Fibroblast of villous mesenchyme (primary cell): Measurements from ENCODE around the gene KCNAB2. TPM values are rescaled to one million over a fixed set of nuclear protein-coding genes. Genes with fewer than 3 reads are reported as not detected.

ENCODE experiments used
- DNase-seq: peaks from one replicate; pipeline ENCODE4 v3.0.0-alpha.2; 2010; ENCODE audit warnings: low read depth
- H3K4me3 ChIP-seq: 2 replicates; pipeline ENCODE4 v1.5.1; 2011; ENCODE audit warnings: low read depth, mild to moderate bottlenecking, low read length
- total RNA-seq: library from RNA; depleted of rRNA; stranded (reverse); fragments of >200 nt; gene quantifications from 2 replicates; pipeline ENCODE4 v1.2.3, GENCODE V29; 2012
- TF ChIP-seq, protein P1 (sequence below): IDR thresholded peaks from 2 replicates; pipeline ENCODE4 v1.5.1; 2012; ENCODE audit warnings: low read depth, mild to moderate bottlenecking, low read length; ENCODE audit not compliant: insufficient read depth

The KCNAB2 gene
- total RNA-seq, 1 donor = 2.6 TPM

DNA sequence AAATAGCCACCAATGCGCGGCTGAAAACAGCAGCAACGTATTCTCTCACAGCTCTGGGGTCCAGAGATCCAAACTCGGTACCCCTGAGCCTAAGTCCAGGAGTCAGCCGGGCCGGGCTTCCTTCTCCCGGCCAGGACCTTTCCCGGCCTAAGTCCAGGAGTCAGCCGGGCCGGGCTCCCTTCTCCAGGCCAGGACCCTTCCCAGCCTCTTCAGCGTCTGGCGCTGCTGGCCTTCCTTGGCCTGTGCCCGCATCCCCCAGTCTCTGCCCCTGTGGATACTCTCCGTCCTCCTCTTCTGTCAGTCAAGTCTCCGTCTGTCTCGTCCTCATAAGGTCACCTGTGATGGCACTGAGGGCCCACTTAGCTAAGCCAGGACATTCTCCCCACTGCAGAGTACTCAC, 32.2 kb downstream of the KCNAB2 start:
- DNase-seq = no peak
- no peak overlapping the region for H3K4me3 ChIP-seq
- TF ChIP-seq, protein P1, sequence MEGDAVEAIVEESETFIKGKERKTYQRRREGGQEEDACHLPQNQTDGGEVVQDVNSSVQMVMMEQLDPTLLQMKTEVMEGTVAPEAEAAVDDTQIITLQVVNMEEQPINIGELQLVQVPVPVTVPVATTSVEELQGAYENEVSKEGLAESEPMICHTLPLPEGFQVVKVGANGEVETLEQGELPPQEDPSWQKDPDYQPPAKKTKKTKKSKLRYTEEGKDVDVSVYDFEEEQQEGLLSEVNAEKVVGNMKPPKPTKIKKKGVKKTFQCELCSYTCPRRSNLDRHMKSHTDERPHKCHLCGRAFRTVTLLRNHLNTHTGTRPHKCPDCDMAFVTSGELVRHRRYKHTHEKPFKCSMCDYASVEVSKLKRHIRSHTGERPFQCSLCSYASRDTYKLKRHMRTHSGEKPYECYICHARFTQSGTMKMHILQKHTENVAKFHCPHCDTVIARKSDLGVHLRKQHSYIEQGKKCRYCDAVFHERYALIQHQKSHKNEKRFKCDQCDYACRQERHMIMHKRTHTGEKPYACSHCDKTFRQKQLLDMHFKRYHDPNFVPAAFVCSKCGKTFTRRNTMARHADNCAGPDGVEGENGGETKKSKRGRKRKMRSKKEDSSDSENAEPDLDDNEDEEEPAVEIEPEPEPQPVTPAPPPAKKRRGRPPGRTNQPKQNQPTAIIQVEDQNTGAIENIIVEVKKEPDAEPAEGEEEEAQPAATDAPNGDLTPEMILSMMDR = no peak

DNA sequence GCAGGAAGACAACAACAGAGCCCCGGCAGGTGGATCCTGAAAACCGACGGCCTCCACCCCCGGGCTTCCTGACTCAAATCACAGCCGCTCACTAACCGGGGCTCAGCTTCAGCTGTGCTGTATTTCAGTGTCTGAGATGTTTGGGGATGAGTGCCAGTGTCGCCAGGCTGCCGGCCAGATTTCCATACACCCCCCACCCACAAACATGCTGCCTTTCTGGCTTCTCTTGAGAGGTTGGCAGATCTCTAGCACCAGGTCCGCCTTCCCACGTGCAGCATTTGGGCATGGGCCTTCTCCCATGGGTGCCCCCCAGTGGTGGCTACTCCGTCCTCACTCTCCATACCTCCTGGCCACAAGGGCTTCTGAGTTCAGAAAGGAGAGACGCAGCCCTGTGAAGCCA, 34.8 kb downstream of the KCNAB2 start:
- no peak overlapping the region for H3K4me3 ChIP-seq
- TF ChIP-seq, protein P1 = peak; percentile 11
- DNase-seq = no peak

DNA sequence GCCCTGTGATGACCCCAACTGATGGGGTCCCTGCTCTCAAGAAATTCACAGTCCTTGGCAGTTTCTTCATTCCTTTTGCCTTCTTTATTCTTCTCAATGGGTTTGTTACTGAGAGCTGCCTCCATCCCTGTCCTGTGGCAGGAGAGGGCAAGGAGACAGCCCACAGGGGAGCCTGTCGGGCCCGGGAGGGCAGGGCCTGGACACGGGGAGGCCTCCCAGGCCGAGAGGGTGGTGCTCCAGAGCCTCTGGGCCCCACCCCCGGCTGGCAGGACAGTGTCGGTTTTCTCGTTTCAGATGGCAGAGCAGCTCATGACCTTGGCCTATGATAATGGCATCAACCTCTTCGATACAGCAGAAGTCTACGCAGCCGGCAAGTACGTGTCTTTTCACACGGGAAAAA, 36.2 kb downstream of the KCNAB2 start:
- TF ChIP-seq, protein P1 = no peak
- H3K4me3 ChIP-seq = no peak overlapping the region
- DNase-seq = no peak

DNA sequence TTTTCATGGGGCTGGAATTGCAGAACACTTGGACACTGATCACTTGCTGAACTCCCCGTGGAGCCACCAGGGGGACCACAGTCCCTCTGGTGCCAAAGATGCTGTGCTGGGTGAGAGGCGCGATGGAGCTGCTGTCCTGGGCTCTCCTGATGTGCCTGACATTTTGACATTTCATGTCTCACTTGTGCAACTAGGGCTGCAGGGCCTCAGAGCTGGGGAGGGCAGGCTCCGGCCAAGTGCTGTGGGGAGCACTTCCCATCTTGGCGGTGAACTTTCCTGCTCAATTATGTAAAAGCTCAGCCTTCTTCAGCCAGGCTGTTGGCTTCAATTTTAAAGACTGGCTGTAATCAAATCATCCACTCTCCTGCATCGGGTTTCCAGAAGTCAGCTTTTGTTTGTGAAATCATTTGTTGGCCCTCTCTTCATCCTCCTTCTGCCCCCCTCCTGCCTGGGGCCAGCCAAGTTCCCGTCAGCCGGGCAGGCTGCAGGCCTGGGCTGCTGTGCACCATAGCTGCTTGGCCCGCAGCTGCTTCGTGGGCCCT, 36.8 kb downstream of the KCNAB2 start:
- DNase-seq = peak; percentile 13
- no peak overlapping the region for H3K4me3 ChIP-seq
- TF ChIP-seq, protein P1 = peak; percentile 43

DNA sequence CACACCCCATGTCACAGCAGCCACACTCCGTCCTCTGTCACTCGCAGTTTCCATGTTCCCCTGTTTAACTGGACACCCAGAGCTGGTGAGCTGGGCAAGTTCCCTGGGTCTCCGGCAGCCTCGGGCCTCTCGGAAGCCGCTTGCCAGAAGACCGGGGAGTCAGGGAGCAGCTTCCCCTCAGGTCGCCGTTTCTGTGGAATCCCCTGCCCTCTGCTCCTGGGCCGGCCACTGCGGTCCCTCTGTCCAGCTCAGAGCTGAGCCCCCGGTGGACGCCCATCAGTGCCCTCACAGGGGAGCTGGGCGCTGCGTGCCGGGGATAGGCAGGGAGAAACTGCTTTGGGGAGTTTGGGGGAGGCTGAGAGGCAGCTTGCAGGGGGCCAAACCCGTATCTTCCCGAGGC, 37.7 kb downstream of the KCNAB2 start:
- TF ChIP-seq, protein P1 = no peak

DNA sequence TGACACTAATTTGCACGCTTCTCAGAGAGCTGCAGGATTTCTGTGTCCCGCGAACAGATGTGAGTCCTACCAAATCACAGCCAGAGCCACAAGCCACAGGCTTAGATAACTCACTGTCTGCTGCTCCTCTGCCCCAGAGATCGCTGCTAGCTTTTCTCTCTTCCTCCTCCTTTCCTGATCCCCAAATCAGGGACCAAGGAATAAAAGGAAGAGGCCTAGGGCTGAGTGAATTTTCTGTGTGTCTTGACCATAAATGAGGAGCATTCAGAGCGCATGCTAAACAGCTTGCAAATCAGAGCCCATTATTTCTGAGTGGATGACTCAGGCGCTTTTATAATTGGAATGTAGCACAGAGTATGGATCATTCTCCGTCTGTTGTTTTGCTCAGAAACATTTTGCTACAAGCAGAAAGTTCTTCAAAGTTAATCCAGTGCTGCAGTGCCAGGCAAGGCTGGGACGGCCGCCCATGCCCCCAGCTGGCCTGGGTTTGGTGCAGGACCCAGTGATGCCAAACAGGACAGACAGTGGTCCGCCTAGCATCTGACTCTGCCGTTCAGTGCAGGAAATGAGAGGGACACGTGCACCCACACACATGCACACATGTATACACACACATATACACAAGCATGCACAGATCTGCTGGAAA, 38.2 kb downstream of the KCNAB2 start:
- peak; percentile 3 for DNase-seq
- no peak overlapping the region for H3K4me3 ChIP-seq
- TF ChIP-seq, protein P1 = no peak

More for the DNA sequence above, 37.7 kb downstream of the KCNAB2 start:
- H3K4me3 ChIP-seq = no peak overlapping the region
- no peak for DNase-seq

DNA sequence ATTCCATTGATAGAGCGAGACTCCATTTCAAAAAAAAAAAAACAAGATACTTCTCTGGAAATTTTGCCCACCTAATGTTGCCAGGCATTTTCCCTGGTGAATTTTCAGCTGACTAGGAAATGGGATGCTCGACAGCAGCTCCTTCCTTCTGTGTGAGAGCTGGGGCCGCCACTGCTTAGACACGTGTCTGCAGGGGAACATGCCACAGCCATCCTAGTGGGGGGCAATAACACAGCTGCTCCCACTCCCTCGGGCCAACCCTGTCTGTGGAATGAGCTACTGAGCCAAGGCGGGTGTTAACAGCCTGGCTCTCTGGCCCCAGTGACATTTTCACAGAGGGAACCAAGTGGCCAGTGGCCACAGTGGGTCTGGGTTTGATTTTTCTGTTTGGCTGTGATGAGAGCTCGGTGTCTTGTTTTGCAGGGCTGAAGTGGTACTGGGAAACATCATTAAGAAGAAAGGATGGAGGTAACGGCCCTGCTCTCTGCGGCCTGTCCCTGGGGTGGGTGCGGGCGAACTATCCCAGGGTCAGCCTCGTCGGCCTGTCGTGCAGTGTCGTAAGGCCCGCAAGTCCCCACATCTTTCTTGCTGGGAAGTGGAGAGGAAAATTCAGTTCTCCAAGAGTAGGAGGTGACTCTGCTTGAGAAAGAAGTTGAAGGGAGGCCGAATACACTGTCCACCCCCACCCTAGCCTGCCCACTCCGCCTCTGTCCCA, 39.2 kb downstream of the KCNAB2 start:
- DNase-seq = no peak
- H3K4me3 ChIP-seq = no peak overlapping the region
- TF ChIP-seq, protein P1 = no peak
